ENCODE measurements around the gene GPR68.
"Not testable (repeated sequence)": the region's sequence is repeated elsewhere in the genome, so short reads cannot be mapped to it uniquely, and the experiment has no call there.

GRCh38 chr14:91200802-91201201 is 43.7 kb downstream of the GPR68 start:
- not testable (repeated sequence) for TF ChIP-seq YY1 (IDR thresholded peaks at IDR 0.05; ENCODE audit: insufficient read depth, insufficient read length); SUZ12 (IDR thresholded peaks at IDR 0.05; ENCODE audit: extremely low read depth, insufficient read depth, insufficient read length); ZNF274 (IDR thresholded peaks at IDR 0.05; ENCODE audit: low read depth, low read length)
